Stimulated activated CD4-positive, alpha-beta T cell treated with anti-CD3 and anti-CD28 coated beads, Interleukin-15, amount 100 ng/mL, for 24 hours (primary cell): Measurements from ENCODE around the gene ANKRD13C.
"Not testable (repeated sequence)": the region's sequence is repeated elsewhere in the genome, so short reads cannot be mapped to it uniquely, and the experiment has no call there.

Experiments used
- DNase-seq: peaks from one replicate; pipeline ENCODE4 v3.0.0-alpha.2; 2020

ANKRD13C gene, protein sequence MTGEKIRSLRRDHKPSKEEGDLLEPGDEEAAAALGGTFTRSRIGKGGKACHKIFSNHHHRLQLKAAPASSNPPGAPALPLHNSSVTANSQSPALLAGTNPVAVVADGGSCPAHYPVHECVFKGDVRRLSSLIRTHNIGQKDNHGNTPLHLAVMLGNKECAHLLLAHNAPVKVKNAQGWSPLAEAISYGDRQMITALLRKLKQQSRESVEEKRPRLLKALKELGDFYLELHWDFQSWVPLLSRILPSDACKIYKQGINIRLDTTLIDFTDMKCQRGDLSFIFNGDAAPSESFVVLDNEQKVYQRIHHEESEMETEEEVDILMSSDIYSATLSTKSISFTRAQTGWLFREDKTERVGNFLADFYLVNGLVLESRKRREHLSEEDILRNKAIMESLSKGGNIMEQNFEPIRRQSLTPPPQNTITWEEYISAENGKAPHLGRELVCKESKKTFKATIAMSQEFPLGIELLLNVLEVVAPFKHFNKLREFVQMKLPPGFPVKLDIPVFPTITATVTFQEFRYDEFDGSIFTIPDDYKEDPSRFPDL

DNA sequence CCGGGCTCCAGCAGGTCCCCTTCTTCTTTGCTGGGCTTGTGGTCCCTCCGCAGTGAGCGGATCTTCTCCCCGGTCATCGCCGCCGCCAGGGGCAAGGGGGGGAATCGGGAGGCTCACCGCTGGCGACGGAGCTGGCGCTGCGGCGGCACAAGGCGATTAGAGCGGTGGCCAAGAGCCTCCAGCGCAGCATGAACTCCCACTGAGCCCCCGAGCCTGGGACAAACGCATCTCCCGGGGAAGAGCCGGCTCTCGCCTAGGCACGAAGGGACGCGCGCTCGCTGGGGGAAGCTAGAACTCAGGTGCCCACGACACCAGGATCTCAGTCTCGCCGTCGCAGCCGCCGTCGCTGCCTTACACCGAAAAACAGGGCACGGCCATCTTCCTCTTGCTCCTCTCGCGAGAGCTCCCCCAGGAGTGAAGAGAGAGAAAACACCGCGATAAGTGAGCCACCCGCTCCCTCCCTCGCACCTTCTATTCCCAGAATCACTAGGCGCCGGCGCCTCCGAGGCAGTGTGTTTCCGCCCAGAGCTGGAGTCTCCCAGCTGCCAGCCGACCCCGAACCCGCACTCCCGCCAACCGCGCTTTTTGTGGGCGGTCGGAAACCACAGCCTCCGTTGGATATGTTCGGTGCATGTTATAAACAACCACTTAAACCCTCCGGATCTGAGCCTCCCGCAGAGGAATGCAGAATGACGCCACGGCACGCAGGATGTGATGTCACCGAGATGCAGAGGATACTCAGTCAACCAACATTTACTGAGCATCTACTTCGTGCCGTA is at the start of gene ANKRD13C:
Gene ANKRD13C, minus strand, starts transcription at position 391 of the 779 bp plus-strand sequence. Its CDS starts 314 bp downstream, at position 77.
- peak; percentile 93 for DNase-seq

DNA sequence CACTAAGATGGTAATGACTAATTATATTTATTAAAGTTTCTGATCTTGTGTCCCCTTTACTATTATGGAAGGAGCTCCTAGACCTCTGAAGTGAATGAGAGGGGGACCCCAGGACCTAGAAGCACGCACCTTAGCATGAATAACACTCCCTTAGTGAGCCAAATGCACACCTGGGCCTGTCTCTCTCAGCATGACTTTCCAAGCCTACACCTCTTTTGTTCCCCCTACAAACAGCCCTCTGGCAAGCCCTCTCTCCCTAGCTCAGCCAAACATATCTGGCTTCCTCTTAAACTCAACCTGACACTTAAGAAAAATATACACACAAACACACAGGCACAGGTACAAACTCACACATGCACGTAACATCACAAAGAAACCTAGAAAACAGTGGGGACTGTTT is 49.2 kb upstream of the ANKRD13C start:
- DNase-seq: no peak

DNA sequence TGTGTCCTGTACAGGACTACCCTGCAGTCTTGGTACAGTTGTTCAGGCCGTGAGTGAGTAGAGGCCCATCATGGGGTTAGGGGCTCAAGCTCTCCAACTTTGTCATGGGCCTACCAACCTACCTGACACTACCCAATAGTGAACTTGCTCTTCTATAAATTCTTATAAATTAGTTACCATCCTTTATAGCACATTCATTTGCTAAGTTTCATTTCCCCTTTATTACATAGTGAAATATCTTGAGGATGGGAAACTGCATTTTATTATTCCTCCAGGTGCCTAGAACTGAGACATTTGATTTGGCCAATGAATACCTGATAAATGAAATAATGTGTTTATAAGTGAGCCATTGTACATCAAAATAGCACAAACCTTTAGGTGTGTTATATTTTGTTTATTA is 47.5 kb upstream of the ANKRD13C start:
- DNase-seq: no peak

DNA sequence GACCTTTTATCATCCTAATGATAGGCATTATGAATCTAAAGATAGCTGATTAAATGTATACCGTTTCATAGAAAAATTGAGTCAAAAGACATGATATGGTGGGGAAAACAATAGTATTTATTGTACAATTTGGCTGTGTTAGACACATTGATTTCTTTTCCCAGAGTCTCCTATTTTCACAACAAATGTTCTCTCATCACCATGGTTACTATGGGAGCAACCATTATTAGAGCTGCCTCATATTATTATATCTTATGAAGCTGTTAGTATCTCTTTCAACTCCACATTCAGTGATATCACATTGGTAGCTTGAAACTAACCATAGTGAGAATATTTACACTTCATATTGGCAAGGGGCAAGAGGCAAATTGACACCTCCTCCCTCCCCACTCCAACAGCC is 45.8 kb upstream of the ANKRD13C start:
- no peak for DNase-seq

DNA sequence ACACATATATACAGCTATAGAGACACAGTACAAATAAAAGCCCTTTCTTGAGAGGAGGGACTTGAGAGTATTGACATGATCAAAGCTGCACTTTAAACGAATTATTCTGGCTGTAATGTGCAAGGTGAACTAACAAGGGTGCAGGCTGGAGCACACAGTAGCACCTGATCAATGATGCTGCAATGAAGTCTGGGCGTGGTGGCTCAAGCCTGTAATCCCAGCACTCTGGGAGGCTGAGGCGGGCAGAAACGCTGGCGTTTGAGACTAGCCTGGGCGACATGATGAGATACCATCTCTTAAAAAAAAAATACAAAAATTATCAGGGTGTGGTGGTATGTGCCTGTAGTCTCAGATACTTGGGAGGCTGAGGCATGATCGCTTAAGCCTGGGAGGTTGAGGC is 42.5 kb upstream of the ANKRD13C start:
- DNase-seq: no peak

DNA sequence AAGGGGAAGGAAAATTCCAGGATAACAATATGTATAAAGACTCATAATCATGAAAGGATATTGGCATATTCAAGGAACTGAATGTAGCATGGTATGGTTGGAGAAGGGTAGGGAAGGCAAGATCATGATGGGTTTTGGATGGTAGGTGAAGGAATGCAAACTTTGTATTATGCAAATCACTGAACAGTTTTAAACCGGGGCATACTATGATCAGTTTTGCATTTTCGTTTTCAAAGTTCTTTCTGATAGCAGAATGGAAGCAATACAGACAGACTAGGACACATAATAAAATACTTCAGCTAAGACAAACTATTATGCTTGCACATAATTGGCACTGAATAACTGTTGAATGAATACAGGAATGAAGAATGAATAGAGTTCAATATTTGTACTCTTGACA is 42.1 kb upstream of the ANKRD13C start:
- DNase-seq: no peak

DNA sequence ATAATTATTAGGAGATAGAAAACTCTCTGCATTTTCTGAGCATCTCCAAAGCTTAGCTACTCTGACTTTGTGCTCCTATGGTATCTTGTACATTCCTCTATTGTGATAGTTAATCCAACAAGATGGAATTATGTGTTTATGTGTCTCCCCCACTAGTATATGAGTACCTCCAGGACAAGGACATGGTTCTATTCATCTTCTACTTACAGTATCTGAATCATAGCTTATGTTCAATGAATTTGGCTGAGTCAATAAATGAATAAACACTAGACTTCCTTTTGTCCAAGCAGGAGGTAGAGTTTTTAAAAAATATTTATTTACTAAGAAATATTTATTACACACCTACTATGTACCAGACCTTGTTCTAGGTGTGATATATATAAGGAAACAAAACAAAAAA is 38.1 kb upstream of the ANKRD13C start:
- DNase-seq: no peak

DNA sequence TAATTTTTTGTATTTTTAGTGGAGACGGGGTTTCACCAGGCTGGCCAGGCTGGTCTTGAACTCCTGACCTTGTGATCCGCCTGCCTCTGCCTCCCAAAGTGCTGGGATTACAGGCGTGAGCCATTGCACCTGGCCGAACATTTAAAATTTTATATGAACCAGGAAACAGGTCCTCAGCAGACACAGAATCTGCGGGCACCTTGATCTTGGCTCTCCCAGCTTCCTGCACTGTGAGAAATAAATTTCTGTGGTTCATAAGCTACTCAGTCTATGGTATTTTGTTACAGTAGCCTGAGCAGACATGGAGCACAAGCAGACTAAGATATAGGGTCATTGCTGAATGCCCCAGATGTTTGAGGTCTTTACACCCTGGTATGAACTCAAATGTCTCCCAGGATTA is 33.0 kb upstream of the ANKRD13C start:
- DNase-seq: no peak

DNA sequence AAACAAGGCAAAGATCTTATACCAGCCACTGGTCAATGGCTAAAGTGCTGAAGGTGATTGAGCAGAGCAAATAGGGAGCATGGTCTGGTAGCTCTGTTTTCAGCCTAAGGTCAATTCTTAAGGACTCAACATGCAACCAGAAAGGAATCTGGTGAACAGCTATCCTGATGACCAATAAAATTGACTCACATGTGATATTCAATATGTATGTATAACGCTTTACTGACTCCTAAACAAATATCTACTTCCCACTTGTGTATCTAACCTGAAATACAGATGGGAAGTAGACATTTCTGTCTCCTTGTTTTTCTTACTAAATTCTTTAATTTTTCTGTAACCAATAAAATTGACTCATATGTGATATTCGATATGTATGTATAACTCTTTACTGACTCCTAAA is 31.6 kb upstream of the ANKRD13C start:
- DNase-seq: no peak

DNA sequence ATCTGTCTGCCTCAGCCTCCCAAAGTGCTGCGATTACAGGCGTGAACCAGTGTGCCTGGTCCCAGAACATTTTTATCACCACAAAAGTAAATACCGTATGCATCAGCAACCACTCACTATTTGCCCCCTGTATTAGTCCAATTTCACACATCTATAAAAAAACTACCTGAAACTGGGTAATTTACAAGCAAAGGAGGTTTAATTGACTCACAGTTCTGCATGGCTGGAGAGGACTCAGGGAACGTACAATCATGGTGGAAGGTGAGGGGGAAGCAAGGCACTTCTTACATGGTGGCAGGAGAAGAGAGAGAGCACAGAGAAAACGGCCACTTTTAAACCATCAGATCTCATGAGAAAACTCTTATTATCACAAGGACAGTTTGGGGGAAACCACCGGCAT is 31.0 kb upstream of the ANKRD13C start:
- no peak for DNase-seq

DNA sequence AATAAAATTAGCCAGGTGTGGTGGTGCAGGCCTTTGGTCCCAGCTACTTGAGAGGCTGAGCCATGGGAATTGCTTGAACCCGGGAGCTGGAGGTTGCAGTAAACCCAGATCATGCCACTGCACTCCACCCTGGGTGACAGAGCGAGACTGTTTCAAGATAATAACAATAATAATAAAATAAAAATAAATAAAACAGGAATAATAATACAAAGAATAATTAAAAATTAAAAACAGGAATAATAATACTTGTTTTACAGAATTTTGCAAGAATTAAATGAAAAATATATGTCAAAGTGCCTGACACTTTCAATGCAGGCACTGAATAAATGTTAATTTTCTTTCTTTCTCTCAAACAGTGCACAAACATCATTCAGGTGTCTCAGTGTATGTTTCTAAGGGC is 30.0 kb upstream of the ANKRD13C start:
- DNase-seq: no peak

DNA sequence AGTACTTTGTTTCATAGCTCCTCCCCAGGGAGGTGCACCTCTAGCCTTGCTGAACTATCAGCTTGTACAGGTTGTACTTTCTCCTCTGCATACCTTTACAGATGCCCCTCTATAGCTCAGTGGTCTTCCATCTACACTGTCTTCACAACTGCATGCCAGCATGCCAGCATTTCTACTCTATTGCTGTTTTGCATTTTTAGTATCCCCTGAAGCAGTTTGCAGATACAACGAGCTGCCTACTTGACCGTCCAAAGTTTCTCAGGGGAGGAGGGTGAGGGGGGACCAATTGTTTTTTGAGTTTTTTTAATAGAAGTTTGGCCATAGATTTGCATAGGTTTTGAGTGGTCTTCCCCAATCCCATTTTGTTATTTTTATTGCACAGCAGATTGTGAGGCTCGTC is 29.0 kb upstream of the ANKRD13C start:
- DNase-seq: no peak

DNA sequence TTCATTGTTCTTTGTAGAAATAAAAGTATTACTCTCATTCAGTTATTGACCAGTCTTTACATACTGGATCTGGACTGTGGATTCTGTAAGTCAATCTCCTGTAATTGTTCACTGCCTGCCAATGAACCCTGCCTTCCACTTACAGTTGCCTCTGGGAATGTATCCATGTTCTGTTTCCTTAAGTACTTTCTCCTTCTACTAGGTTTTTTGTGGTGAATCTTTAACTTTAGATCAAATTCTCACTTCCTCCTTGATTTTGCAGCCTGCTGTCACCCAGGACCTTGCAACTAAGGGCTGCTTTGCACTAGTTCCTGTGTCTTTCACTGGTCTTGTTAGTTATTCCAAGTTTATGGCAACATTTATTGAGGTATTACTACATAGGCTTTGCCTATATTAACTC is 28.2 kb upstream of the ANKRD13C start:
- no peak for DNase-seq

DNA sequence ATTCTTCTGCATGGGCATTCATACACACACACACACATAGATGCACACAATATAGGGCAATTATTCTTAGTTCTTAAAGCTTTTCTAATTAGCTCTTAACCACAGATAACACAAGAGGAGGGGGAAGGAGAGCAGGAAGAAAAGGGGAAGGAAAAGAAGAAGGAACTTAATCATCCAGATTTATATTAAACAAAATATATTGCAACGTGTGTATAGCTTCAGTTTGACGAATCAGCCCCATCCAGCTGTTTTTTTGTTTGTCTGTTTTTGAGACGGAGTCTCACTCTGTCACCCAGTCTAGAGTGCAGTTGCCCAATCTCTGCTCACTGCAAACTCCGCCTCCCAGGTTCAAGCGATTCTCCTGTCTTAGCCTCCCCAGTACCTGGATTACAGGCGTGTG is 21.7 kb upstream of the ANKRD13C start:
- DNase-seq: no peak

DNA sequence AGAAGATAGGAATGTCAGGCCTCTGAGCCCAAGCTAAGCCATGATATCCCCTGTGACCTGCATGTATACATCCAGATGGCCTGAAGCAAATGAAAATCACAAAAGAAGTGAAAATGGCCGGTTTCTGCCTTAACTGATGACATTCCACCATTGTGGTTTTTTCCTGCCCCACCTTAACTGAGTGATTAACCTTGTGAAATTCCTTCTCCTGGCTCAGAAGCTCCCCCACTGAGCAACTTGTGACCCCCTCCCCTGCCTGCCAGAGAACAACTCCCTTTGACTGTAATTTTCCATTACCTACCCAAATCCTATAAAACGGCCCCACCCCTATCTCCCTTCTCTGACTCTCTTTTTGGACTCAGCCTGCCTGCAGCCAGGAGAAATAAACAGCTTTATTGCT is 19.1 kb upstream of the ANKRD13C start:
- DNase-seq: not testable (repeated sequence)

DNA sequence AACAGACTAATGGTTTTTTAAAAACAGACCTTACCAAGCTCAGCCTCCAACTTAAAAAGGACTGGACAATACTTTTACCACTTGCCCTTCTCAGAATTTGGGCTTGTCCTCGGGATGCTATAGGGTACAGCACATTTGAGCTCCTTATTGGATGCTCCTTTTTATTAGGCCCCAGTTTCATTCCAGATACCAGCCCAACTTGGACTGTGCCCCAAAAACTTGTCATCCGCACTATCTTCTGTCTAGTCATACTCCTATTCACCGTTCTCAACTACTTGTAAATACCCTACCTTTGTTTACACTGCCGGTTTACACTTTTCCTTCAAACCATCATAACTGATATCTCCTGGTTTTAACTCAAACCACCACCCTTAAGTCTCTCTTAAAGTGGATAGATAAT is 17.9 kb upstream of the ANKRD13C start:
- DNase-seq: no peak

DNA sequence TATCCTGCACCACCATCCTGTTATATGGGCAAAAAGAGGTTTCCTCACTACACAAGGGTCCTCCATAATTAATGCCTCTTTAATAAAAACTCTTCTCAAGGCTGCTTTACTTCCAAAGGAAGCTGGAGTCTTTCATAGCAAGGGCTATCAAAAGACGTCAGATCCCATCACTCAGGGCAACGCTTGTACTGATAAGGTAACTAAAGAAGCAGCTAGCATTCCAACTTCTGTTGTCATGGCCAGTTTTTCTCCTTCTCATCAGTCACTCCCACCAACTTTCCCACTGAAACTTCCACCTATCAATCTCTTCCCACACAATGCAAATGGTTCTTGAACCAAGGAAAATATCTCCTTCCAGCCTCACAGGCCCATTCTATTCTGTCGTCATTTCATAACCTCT is 17.1 kb upstream of the ANKRD13C start:
- not testable (repeated sequence) for DNase-seq

DNA sequence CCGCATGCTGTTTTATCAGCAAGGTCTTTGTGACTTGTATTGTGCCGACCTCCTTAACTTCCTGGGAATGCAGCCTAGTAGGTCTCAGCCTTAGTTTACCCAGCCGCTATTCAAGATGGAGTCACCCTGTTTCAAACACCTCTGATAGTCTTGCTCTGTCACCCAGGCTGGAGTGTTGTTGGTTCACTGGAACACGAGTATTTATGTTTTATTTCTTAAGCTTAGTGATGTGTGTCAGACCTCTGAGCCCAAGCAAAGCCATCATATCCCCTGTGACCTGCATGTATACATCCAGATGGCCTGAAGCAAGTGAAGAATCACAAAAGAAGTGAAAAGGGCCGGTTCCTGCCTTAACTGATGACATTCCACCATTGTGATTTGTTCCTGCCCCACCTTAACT is 12.9 kb upstream of the ANKRD13C start:
- DNase-seq: not testable (repeated sequence)

DNA sequence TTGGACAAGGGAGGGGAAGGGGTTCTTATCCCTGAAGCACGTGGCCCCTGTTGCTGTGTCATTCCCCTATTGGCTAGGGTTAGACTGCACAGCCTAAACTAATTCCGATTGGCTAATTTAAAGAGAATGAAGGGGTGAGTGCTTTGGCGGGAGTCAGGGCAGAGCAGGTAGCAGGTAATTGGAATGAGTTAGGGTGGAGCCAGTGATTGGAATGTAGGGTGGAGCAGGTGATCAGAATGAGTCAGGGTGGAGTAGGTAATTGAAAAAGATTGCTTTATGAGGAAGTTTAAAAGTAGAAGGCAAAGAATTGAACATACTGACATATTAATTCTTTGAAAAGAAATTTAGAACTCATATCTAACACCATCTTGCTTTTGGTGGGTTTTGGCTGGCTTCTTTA is 12.5 kb upstream of the ANKRD13C start:
- not testable (repeated sequence) for DNase-seq

DNA sequence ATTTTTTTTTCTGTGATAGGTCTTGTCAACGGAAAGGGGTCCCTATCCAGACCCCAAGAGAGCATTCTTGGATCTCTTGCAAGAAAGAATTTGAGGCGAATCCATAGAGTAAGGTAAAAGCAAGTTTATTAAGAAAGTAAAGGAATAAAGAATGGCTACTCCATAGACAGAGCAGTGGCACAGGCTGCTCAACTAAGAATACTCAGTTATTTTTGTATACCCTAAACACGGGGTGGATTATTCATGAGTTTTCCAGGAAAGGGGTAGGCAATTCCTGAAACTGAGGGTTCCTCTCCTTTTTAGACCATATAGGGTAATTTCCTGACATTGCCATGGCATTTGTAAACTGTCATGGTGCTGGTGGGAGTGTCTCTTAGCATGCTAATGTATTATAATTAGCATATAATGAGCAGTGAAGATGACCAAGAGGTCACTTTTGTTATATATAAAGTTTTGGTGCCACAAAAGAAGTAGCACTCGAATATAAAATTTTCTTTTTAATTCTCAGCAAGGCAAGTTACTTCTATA is 12.0 kb upstream of the ANKRD13C start:
- not testable (repeated sequence) for DNase-seq

DNA sequence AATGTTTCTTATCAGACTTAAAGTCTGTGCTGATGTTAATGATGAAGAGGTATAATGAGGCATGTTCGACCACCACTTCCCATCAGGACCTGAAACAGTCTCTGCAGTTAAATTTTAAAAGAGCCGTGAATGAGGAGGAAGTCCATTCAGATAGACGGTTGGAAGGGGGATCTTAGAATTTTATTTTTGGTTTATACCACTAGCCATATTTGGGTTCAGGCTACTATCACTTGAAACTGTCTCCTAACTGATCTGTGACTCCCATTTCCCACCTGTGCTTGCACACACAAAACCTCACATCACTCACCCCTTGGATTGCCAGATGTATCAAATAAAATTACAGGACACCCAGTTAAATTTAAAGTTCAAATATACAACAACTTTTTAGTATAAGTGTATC is 9.9 kb upstream of the ANKRD13C start:
- no peak for DNase-seq

DNA sequence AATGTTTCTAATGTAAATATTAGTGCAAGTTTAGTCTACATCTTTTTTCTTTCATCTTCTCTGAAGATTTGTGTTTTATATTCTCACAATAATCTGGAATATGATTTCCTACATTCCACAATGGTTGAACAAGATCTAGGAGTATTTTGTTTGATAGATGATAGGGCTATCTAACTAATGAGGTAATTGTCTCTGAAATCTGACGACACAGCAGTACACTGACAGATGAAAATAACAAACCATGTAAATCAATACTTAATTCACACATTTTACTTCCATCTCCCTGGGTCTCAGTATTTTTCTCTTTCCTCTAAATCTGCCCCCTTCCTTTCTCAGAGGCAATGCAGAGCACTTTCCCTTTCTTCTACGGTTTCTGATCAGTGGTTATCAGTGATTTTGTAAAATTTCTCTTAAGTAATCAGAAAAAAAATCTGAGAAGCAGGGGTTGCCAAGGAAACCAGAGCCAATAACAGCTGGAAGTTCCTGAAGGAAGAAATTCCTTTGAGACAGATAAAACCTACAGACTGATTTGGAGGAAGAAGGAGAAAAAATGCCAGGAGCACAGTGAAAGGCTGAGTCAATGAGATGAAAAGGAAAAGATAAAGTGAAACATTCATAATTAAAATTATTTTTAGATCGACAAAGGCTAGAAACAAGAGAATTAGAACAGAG is 7.3 kb upstream of the ANKRD13C start:
- no peak for DNase-seq

DNA sequence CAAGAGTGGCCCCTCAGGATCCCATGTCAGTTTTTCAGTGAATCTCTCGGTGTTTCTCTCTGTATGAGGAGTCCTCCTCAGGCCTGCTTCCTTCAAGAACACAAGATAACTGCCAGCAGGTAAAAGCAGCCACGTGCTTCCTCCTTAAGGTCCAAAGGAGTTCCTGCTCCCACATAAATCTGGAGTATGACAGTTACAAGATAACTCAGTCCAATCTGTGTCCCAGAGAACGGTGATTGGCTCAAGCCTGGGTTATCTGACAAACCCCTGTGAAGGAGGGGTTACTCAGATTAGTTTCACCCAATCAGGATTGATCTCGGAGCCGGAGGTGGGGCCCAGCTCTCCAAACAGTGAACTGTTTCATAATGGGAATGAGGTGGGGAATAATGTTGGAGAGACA is 5.8 kb upstream of the ANKRD13C start:
- no peak for DNase-seq
